GM18502 (cell line): ENCODE measurements around the gene MYO1E.

Source experiments
- ATAC-seq: cut with Tn5 transposase; IDR thresholded peaks from one replicate; pipeline ENCODE4 v1.9.1; 2021; ENCODE audit warnings: mild to moderate bottlenecking; ENCODE audit not compliant: unreplicated experiment, poor library complexity

Gene MYO1E

GRCh38 chr15:59208613-59209249, 163.9 kb downstream of the MYO1E start:
- no peak for ATAC-seq

GRCh38 chr15:59206623-59207183, 166.0 kb downstream of the MYO1E start, which contains the start of gene LDHAL6B:
Gene LDHAL6B, plus strand, starts transcription at chr15:59206843. Its CDS starts 98 bp downstream, at chr15:59206941.
- no peak for ATAC-seq

- no peak for ATAC-seq
Measured at GRCh38 chr15:59205839-59206622, 166.6 kb downstream of the MYO1E start.

- ATAC-seq: no peak
Measured at GRCh38 chr15:59203657-59204056, 169.0 kb downstream of the MYO1E start.

GRCh38 chr15:59203008-59203407, 169.7 kb downstream of the MYO1E start:
- ATAC-seq: no peak

- ATAC-seq: no peak
Measured at GRCh38 chr15:59200560-59200959, 172.1 kb downstream of the MYO1E start.

GRCh38 chr15:59199626-59200465, 172.8 kb downstream of the MYO1E start:
- ATAC-seq: no peak

- ATAC-seq: no peak
Measured at GRCh38 chr15:59197454-59197853, 175.2 kb downstream of the MYO1E start.

GRCh38 chr15:59196416-59196815, 176.3 kb downstream of the MYO1E start:
- no peak for ATAC-seq

- no peak for ATAC-seq
Measured at GRCh38 chr15:59194639-59195325, 177.9 kb downstream of the MYO1E start.

GRCh38 chr15:59191855-59192237, 180.8 kb downstream of the MYO1E start:
- ATAC-seq: no peak

- ATAC-seq: no peak
Measured at GRCh38 chr15:59190291-59190690, 182.4 kb downstream of the MYO1E start.

GRCh38 chr15:59189241-59189640, 183.4 kb downstream of the MYO1E start:
- no peak for ATAC-seq

- ATAC-seq: no peak
Measured at GRCh38 chr15:59186501-59186900, 186.2 kb downstream of the MYO1E start.

- ATAC-seq: no peak
Measured at GRCh38 chr15:59185725-59186124, 186.9 kb downstream of the MYO1E start.

GRCh38 chr15:59180945-59181600, 191.6 kb downstream of the MYO1E start:
- no peak for ATAC-seq

GRCh38 chr15:59179717-59180116, 193.0 kb downstream of the MYO1E start:
- ATAC-seq: no peak

GRCh38 chr15:59178151-59178695, 194.4 kb downstream of the MYO1E start:
- ATAC-seq: no peak

- no peak for ATAC-seq
Measured at GRCh38 chr15:59177317-59177660, 195.4 kb downstream of the MYO1E start.
